Inflammatory macrophage treated with lipopolysaccharide for 1 hour (primary cell): ENCODE data around the gene UMODL1.
A peak's percentile ranks its signal among the peaks of the same experiment; 100 is the strongest.

Experiments used
- DNase-seq, 2 donors: peaks; one replicate each; pipeline ENCODE4 v3.0.0-alpha.2; 2020 to 2022

UMODL1 gene

DNA sequence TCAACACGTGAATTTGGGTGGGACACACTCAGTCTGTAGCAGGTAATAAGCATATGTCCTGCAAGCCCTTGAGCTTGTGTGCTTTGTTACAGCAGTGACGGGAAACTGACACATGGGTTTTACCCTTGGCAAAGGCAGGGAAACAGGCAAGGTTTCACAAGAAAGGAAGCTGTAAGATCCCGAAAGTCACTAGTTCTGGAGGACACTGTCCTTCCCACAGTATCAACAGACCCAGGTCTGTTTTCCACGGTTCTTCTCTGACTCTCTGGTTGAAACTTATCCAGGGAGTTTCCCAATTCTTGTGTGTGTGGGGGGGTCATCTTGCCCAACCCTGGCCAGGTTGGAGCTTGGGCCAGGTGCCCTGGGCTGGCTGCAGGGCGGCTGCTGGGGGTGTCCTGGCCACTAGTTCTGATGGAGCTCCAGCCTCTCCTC is 31.6 kb upstream of the UMODL1 start:
- DNase-seq: peak in 1 of 2 donors; percentile 30

DNA sequence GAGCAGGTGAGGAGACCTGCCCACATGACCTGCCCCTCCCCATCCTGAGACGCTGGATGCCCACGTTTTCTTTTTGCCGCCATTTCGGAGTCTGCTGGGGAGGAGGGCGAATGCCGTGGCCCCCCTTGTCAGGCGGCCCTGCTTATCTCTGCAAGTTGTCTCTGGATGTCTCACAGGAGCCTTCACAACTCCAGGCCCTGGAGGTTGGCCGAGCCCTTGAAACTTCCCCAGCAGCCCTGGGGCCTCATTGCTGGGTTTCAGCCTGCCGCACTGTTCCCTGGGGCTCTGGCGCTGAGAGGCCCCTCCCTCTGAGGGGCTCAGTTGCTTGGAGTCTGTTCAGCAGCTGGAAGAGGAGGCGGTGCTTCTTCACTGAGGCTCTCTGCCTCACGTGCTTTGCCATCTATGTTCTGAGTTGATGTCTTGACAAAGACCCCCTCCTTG is 31.2 kb upstream of the UMODL1 start:
- DNase-seq: no peak

GRCh38 chr21:42040411-42041180 is 30.5 kb upstream of the UMODL1 start:
- DNase-seq: no peak

DNA sequence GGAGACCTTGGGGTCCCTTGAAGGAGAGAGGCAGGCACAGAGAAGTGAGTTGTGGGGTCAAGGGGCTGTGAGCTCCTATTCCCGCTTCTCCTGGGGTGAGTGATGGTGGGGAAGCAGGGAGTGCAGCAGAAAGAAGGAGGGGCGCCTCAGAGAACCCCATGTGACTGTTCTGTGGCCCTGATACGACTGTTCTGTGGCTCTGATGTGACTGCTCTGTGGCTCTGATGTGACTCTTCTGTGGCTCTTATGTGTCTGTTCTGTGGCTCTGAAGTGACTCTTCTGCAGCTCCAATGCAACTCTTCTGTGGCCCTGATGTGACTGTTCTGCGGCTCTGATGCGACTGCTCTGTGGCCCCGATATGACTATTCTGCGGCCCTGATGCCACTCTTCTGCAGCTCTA is 29.9 kb upstream of the UMODL1 start:
- DNase-seq: no peak

DNA sequence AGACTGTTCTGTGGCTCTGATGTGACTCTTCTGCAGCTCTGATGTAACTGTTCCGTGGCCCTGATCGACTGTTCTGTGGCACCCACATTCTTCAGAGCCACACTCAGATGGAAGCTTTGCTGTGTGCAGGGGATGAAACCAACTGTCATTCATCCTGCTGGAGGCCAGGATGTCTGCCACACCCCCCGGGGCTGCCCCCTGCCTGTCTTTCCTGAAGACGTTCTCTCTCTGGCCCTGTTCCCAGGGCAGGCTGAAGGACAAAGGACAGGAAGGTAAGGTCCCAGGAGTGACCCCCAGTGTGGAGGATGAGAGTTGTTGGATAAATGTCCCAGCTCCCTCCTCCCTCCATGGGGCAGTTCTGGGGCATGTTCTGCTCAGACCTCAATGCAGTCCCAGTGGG is 29.4 kb upstream of the UMODL1 start:
- DNase-seq: no peak

DNA sequence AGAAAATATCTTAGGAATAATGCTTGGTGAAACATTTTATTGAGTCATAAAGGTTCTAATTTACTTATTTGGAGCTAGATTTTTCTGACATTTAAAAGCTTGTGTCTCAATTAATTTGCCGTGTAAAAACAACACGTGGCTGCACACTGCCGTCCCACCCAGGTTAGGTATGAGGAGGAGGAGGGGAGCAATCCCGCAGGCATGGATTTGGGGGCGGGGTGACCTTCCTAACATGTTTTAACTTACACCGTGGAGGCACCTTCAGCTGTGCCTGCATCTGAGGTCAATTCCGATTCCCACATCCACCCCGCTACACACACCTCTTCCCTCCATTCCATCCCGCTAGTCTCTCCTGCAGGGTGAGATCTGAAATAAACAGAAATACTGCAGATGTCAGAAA is 28.5 kb upstream of the UMODL1 start:
- no peak for DNase-seq

DNA sequence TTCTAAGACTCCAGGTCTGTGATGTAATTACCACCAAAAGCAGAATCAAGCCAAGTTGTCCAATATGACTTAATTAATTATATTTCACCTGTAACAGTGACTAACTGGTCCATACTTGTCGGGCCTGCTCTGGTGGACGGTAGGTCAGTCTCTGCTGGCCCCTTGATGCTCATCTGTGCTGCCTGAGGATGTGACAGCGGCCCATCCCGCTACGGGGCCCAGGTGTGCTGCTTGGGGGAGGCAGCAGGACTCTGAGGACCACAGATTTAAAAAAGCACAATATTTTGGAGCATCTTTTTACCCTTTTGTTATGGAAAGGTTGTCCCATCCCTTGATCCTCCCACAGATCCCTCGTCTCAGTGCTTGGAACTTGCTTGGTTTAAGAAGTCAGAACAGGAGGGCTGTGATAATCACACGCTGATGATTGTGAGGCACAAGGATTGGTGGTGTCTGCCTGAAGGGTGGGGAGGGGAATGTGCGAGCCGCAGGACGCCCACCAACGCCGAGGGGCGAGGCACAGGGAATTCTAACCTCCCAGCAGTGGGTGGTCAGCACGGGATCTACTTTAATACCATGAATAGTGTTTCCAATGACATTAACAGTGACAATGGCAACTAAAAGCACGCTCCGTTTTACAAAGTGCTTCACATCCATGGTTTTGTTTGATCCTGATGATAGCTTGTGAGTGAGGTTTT is 27.8 kb upstream of the UMODL1 start:
- DNase-seq: no peak

DNA sequence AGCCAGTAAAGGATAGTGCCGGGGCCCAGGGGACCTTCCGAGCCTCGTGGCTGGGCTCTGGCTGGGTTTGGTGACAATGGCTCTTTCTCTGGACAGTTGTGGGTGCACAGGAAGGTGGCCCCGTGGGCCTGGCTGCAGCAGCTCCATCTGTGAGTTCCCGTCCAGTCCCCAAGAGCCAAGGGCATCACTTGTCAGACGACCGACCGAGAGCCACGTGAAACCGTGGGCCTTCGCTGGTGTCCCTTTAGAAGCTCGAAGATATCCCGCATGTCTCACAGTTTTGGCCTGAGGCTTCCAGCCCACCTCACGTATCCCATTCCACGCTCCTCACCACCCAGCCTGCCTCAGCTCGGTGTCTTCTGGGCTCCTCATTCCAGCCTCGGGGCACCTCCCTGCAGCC is 27.2 kb upstream of the UMODL1 start:
- DNase-seq: no peak

DNA sequence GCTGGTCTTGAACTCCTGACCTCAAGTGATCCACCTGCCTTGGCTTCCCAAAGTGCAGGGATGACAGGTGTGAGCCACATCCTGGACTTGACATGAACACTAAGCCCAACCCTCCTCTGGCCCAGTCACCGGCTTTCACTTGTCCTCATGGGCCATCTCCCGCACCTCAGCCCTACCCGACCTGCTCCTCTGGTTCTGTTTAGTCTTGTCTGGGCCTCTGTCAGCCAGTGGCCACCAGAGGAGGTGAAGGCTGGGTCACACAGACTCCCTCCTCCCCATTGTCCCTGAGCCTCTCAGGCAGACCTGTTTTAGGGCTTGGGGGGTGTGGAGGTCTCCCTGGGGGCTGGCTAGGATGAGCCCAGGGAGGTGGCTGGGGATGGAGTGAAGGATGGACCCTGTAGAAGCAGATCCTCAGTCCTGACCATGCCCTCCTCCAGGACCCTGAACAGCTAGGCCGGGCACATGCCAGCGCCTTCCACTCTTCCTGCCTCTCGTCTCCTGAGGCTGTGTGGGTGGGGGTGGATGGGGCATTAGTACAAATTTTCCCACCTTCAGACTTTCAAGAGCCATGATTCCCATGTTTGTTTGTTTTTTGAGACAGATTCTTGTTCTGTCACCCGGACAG is 26.1 kb upstream of the UMODL1 start:
- no peak for DNase-seq

- no peak for DNase-seq
These were observed 23.1 kb upstream of the UMODL1 start for GRCh38 chr21:42047821-42048613.

DNA sequence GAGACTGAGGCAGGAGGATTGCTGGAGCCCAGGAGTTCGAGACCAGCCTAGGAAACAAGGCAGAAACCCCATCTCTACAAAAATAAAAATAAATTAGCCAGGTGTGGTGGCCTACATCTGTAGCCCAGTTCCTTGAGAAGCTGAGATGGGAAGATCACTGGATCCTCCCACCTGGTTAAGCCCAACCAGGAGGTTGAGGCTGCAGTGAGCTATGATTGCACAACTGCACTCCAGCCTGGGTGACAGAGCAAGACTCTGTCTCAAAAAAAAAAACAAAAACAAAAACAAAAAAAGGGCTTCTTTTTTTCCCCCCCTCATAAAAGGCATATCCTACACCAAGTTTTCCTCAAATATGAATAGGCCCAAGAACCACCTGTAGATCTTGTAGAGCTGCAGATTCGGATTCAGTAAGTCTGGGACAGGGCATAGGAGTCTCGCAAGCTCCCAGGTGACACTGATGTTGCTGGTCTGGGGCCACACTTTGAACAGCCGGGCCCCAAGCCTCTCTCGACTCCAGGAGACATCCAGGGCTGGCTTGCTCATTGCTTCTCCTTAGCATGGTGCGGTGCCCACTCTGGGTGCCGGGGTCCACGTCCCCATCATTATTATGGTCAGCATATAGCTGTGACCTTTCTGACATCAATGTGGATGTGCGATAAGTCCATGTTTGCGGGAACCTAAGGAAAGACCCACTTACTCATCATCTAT is 22.1 kb upstream of the UMODL1 start:
- no peak for DNase-seq

GRCh38 chr21:42049578-42050430 is 21.3 kb upstream of the UMODL1 start:
- no peak for DNase-seq

GRCh38 chr21:42051788-42052187 is 19.3 kb upstream of the UMODL1 start:
- no peak for DNase-seq

DNA sequence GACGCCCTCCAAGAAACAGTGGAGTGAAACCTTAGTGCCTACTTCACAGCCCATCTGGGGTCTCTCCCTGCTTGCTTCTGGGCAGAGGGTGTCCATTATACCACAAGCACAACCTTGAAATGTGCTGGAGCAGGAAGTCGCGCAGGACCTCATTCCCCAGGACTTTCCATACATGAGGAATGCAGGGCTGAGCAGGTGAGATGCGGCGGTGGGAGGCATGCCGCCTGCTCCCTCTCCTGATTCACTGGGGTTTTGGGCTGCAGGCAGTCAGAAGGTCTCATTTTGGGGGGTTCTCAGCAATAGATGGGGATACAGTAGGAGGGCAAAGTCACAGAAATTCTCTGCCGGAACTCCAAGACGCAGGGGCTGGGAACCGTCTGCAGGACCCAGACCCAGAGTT is 15.7 kb upstream of the UMODL1 start:
- DNase-seq: no peak

GRCh38 chr21:42056468-42056867 is 14.6 kb upstream of the UMODL1 start:
- no peak for DNase-seq

GRCh38 chr21:42056996-42057689 is 14.0 kb upstream of the UMODL1 start:
- DNase-seq: no peak

DNA sequence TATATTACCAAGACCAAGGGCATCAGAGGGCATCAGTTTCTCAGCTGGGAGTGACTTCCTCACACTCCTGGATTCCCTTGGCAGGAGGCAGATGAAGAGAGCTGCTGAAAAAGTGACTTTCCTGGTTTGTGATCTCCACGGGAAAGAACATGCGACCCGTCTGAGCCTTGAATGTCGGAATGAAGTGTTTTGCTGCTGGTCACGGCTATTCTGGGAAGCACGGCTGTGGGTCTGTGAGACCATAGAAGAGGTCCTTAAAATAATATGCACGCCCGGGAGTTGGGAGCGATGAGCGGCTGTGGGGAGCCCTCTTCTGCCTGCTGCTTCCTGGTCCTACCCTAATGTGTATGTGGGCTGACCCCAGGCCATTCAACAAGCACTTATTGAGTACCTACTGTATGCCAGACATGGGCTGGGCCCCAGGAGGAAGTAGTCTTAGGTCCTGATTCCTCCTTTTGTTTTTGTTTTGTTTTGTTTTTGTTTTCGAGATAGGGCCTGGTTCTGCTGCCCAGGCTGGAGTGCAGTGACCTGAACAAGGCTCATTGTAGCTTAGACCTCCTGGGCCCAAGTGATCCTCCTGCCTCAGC is 13.2 kb upstream of the UMODL1 start:
- no peak for DNase-seq

DNA sequence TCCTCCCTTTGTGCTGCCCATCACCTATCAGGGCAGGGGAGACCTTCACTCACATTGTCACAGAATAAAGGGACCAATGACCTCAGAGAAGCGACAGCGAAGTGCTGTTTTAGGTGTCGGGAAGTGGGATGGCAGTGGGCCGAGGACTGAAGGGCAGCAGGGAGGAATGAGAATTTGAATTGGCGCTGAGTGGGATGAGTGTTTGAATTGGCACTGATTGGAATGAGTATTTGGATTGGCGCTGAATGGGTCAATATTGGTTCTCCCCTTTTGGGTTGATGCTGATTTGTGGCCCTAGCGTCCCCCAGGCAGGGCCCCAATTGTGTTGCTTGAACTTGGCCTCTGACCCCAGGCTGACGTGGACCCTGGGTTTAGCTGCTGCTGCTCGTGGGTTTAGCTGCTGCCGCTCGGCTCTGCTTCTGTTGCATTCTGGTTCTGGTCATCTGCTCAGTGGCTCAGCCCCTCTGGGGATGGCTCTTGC is 12.4 kb upstream of the UMODL1 start:
- no peak for DNase-seq

- no peak for DNase-seq
These were observed 12.0 kb upstream of the UMODL1 start for GRCh38 chr21:42059141-42059540.

- DNase-seq: no peak
These were observed 11.4 kb upstream of the UMODL1 start for GRCh38 chr21:42059721-42060120.
